Panc1 (cell line): Measurements from ENCODE around the gene CCBE1. TPM values are rescaled to one million over a fixed set of nuclear protein-coding genes. Genes with fewer than 3 reads are reported as not detected.

ENCODE experiments used
- ATAC-seq: fragments of 200-7000 bp; cut with Tn5 transposase; 2 replicates; pipeline ENCODE4 v1.9.1; 2020; ENCODE audit warnings: mild to moderate bottlenecking, moderate library complexity
- BruUV-seq: library from RNA; stranded (reverse); fragments of 400-500 nt; replicated peaks from 2 replicates; lab custom pipeline; 2021; lab: Mats Ljungman, UMichigan
- CTCF ChIA-PET: fragments of 300-600 bp; sonication (Branson Sonifier 250); formaldehyde crosslinking; loops from one replicate; lab custom pipeline; 2022; ENCODE audit warnings: antibody characterized with exemption; lab: Charles Lee
- POLR2A ChIA-PET: fragments of 300-600 bp; sonication (Branson Sonifier 250); formaldehyde crosslinking; loops from one replicate; lab custom pipeline; 2022; ENCODE audit warnings: antibody characterized with exemption; lab: Charles Lee
- DNase-seq: peaks from one replicate; pipeline ENCODE4 v3.0.0-alpha.2; 2010; ENCODE audit warnings: low read depth, low spot score
- H3K27ac ChIP-seq: 2 replicates; pipeline ENCODE4 v1.5.1; 2011; ENCODE audit warnings: mild to moderate bottlenecking, low read length, inconsistent platforms
- H3K27me3 ChIP-seq: fragments of 200-500 bp; sonication (Bioruptor generic); 2 replicates; pipeline ENCODE4 v1.6.0; 2014; ENCODE audit warnings: low read length, inconsistent platforms; ENCODE audit not compliant: control insufficient read depth, insufficient read depth
- H3K36me3 ChIP-seq: fragments of 200-500 bp; sonication (Bioruptor generic); 2 replicates; pipeline ENCODE4 v1.5.1; 2014; ENCODE audit warnings: inconsistent platforms, mild to moderate bottlenecking, low read length, moderate library complexity; ENCODE audit not compliant: control insufficient read depth, insufficient read depth
- H3K4me1 ChIP-seq: 2 replicates; pipeline ENCODE4 v1.5.1; 2011; ENCODE audit warnings: inconsistent platforms, mild to moderate bottlenecking, low read length, moderate library complexity; ENCODE audit not compliant: control insufficient read depth, insufficient read depth
- H3K4me3 ChIP-seq, 2 experiments: 2 replicates each; pipeline ENCODE4 v1.5.1; 2011 to 2012; ENCODE audit warnings: low read depth in 2 of 2, low read length in 2 of 2, mild to moderate bottlenecking in 2 of 2, inconsistent platforms in 1 of 2, moderate library complexity in 1 of 2
- H3K9me3 ChIP-seq: fragments of 200-500 bp; sonication (Bioruptor generic); 2 replicates; pipeline ENCODE4 v1.5.1; 2014; ENCODE audit warnings: low read depth, mild to moderate bottlenecking, inconsistent platforms, low read length, moderate library complexity; ENCODE audit not compliant: control insufficient read depth, insufficient read depth
- POLR2AphosphoS5 ChIP-seq: IDR thresholded peaks from 2 replicates; pipeline ENCODE4 v1.6.1; 2012; ENCODE audit warnings: mild to moderate bottlenecking, low read depth, low read length, moderate library complexity
- SIN3A ChIP-seq: IDR thresholded peaks from 2 replicates; pipeline ENCODE4 v1.6.1; 2012; ENCODE audit warnings: low read depth, mild to moderate bottlenecking, low read length, moderate library complexity, borderline replicate concordance; ENCODE audit not compliant: insufficient read depth
- TCF7L2 ChIP-seq: IDR thresholded peaks from 2 replicates; pipeline ENCODE4 v1.6.1; 2011; ENCODE audit warnings: mild to moderate bottlenecking, low read depth, low read length, inconsistent platforms
- in situ Hi-C: cut with HindIII; loops from 2 replicates; pipeline ENCODE4 v1.10.0; 2016; ENCODE audit warnings: low sequenced_read_pairs, low pct_unique_long_range_greater_than_20kb
- intact Hi-C: fragments of 100-400 bp; cut with micrococcal nuclease; formaldehyde crosslinking; loops from one replicate; pipeline ENCODE4 v1.10.0; 2022; ENCODE audit not compliant: unreplicated experiment
- total RNA-seq: library from RNA; stranded (reverse); gene quantifications from one replicate; pipeline ENCODE4 v1.2.1, GENCODE V29; 2021; ENCODE audit not compliant: unreplicated experiment
- TF ChIP-seq, protein P1 (sequence below): fragments of 450-650 bp; IDR thresholded peaks from 2 replicates; pipeline ENCODE4 v1.5.1; 2017; ENCODE audit warnings: mild to moderate bottlenecking
- TF ChIP-seq, protein P2 (sequence below), 2 experiments: IDR thresholded peaks; 2 replicates each; pipeline ENCODE4 v1.6.1; 2011 to 2012; ENCODE audit warnings: low read depth in 2 of 2, control low read depth in 1 of 2, low read length in 1 of 2, mild to moderate bottlenecking in 1 of 2, moderate library complexity in 1 of 2; ENCODE audit not compliant: insufficient read depth in 1 of 2

CCBE1 gene
- total RNA-seq, 1 experiment from 2014 or later: 0.13 TPM

DNA sequence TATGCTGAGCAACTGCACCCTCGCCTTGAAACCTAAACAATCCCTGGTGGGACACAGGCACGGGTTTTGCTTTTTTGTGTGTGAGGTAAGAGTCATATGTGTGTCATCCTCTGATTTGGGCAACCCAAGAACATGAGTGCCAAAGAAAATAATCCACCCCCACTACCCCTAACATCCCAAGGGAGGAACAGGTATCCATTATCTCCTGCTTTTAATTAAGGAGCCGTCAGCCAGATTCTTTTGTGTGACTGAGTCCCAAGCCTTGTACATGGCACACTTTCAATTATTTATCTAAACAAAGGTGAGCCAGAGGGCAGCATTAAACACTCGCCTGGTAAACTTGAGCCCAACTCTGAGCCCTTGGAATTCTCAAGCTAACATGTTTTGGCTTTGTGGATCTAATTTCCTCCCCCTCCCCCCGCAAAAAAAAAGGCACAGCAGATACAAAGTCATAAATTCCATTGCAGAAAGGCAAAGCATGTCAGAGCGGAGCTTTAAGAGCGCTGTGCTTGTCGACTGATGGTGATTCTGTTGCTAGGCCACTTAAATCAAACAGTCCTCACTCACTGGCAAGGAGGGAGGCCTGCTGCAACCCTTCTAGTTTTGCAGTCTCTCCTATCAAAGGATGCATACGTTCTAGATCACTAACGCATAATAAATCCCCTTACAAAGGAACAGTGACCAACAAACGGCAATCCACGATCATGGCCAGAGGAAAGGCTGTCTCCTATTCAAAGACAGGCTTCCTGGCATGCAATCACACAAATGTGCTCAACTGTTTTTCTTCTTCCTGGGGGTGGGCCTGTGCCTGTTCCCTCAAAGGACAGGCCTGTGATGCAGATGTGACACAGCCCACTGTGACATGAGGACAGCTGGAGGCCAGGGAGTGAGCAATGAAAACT, 194.7 kb downstream of the CCBE1 start:
- Histone ChIP-seq H3K36me3 (no peaks in the 10 kb centered on the region), H3K9me3 (no peaks in the 10 kb centered on the region), H3K27me3 (no peaks in the 10 kb centered on the region), H3K4me3 (no peak overlapping the region), H3K4me1 (no peaks in the 10 kb centered on the region), H3K27ac (no peak overlapping the region)
- no TSS peak for BruUV-seq
- ChIA-PET POLR2A (no interaction called here), CTCF (no interaction called here)
- TF ChIP-seq POLR2AphosphoS5: no peak
- TF ChIP-seq, protein P1, sequence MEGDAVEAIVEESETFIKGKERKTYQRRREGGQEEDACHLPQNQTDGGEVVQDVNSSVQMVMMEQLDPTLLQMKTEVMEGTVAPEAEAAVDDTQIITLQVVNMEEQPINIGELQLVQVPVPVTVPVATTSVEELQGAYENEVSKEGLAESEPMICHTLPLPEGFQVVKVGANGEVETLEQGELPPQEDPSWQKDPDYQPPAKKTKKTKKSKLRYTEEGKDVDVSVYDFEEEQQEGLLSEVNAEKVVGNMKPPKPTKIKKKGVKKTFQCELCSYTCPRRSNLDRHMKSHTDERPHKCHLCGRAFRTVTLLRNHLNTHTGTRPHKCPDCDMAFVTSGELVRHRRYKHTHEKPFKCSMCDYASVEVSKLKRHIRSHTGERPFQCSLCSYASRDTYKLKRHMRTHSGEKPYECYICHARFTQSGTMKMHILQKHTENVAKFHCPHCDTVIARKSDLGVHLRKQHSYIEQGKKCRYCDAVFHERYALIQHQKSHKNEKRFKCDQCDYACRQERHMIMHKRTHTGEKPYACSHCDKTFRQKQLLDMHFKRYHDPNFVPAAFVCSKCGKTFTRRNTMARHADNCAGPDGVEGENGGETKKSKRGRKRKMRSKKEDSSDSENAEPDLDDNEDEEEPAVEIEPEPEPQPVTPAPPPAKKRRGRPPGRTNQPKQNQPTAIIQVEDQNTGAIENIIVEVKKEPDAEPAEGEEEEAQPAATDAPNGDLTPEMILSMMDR: no peak
- in situ Hi-C loops: no loop called here
- intact Hi-C loops: no loop called here
- ATAC-seq (no peak), DNase-seq (no peak)

DNA sequence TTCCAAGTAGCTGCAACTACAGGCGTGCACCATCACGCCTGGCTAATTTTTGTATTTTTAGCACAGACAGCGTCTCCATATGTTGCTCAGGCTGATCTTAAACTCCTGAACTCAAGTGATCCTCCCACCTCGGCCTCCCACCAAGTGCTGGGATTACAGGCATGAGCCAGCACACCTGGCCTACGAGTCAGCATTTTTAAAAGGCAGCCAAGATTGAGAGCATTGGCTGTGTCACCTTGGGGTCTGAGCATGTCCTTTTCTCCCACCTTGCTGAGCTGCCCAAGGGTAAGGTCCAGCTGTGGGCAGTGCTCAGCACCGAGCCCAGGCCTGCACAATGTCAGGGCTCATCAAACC, 195.3 kb downstream of the CCBE1 start:
- H3K4me1 ChIP-seq: no peaks in the 10 kb centered on the region
- H3K27ac ChIP-seq: no peak overlapping the region
- H3K4me3 ChIP-seq: no peak overlapping the region
- H3K36me3 ChIP-seq: no peaks in the 10 kb centered on the region
- intact Hi-C loops: no loop called here
- TF ChIP-seq, protein P1: no peak
- in situ Hi-C loops: no loop called here
- DNase-seq: no peak
- POLR2A ChIA-PET: no interaction called here
- no peaks in the 10 kb centered on the region for H3K27me3 ChIP-seq
- ATAC-seq: no peak
- CTCF ChIA-PET: no interaction called here
- H3K9me3 ChIP-seq: no peaks in the 10 kb centered on the region
- no TSS peak for BruUV-seq

DNA sequence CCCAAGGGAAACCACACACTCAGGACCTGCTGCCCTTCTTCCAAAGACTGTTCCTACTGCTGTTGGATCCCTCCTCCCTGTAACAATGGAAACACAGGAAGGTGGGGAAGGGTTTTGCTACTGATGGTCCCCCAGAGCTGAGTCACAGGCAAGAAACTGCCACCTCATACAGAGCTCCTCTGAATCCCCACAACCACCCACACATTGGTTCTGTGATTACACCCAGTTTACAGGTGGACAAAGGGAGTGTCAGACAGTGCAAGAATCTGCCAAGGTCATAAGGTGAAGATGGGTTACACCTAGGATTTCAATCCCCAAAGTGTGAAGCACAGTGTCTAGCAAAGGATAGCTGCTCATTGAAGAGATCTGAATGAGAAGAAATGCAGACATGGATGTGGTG, 196.5 kb downstream of the CCBE1 start:
- ATAC-seq (no peak), DNase-seq (no peak)
- intact Hi-C loops (no loop called here), in situ Hi-C loops (no loop called here)
- Histone ChIP-seq H3K4me1 (no peaks in the 10 kb centered on the region), H3K9me3 (no peaks in the 10 kb centered on the region), H3K36me3 (no peaks in the 10 kb centered on the region), H3K27me3 (no peaks in the 10 kb centered on the region), H3K27ac (no peak overlapping the region), H3K4me3 (no peak overlapping the region)
- no TSS peak for BruUV-seq
- TF ChIP-seq, protein P2, sequence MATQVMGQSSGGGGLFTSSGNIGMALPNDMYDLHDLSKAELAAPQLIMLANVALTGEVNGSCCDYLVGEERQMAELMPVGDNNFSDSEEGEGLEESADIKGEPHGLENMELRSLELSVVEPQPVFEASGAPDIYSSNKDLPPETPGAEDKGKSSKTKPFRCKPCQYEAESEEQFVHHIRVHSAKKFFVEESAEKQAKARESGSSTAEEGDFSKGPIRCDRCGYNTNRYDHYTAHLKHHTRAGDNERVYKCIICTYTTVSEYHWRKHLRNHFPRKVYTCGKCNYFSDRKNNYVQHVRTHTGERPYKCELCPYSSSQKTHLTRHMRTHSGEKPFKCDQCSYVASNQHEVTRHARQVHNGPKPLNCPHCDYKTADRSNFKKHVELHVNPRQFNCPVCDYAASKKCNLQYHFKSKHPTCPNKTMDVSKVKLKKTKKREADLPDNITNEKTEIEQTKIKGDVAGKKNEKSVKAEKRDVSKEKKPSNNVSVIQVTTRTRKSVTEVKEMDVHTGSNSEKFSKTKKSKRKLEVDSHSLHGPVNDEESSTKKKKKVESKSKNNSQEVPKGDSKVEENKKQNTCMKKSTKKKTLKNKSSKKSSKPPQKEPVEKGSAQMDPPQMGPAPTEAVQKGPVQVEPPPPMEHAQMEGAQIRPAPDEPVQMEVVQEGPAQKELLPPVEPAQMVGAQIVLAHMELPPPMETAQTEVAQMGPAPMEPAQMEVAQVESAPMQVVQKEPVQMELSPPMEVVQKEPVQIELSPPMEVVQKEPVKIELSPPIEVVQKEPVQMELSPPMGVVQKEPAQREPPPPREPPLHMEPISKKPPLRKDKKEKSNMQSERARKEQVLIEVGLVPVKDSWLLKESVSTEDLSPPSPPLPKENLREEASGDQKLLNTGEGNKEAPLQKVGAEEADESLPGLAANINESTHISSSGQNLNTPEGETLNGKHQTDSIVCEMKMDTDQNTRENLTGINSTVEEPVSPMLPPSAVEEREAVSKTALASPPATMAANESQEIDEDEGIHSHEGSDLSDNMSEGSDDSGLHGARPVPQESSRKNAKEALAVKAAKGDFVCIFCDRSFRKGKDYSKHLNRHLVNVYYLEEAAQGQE (IDR thresholded peaks at IDR 0.05; ENCODE audit: insufficient read depth in 1 of 2, low read depth in 2 of 2, low read length in 1 of 2): no peak
- TF ChIP-seq POLR2AphosphoS5: no peak
- no peak for TF ChIP-seq TCF7L2
- TF ChIP-seq SIN3A: no peak
- ChIA-PET CTCF (no interaction called here), POLR2A (no interaction called here)
